Measurements from ENCODE around the gene EEA1. TPM values are rescaled to one million over a fixed set of nuclear protein-coding genes. Genes with fewer than 3 reads are reported as not detected.

Gene EEA1
- total and polyA plus RNA-seq, 2 of the 4 experiments (the other 2 are of a cell fraction), result 4.6 to 12.5 TPM

DNA sequence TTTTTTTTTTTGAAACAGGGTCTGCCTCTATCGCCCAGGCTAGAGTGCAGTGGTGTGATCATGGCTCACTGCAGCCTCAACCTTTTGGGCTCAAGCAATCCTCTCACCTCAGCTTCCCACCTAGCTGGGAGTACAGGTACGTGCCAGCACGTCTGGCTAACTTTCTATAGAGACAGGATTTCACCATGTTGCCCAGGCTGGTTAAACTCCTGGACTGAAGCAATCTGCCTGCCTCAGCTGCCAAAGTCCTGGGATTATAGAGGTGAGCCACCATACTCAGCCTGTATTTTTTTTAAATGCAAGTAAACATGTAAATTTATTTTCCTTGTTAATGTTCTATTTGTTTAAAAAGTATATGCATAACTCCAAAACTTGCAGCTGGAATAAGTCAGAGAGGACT lies 80.4 kb downstream of the EEA1 start:
- Histone ChIP-seq H2AFZ (replicated peaks; ENCODE audit: low read length, poor library complexity) (no peak overlapping the region), H3K18ac (ENCODE audit: low read depth, low read length) (no peak overlapping the region), H3K9ac (ENCODE audit: low read depth, low read length) (no peak overlapping the region), H2BK120ac (ENCODE audit: low read depth, low read length) (no peak overlapping the region), H4K8ac (ENCODE audit: low read depth in 2 of 2, low read length in 2 of 2) (no peak overlapping the region), H3K23ac (ENCODE audit: low read depth, low read length) (no peak overlapping the region), H2AK9ac (replicated peaks; ENCODE audit: low read depth, low read length, poor library complexity) (no peak overlapping the region), H3K9me1 (ENCODE audit: insufficient read depth, low read length) (0 out of 2 replicates have a peak, but pooled peaks cover 3% of the 10 kb centered on the region), H4K5ac (ENCODE audit: low read depth, low read length) (no peak overlapping the region), H3K4me1 (ENCODE audit: control insufficient read depth, insufficient read depth, low read length) (no peaks in the 10 kb centered on the region), H3K27me3 (ENCODE audit: control insufficient read depth, insufficient read depth, low read length) (no peaks in the 10 kb centered on the region), H3K4me3 (ENCODE audit: insufficient read depth, low read depth, low read length) (no peak overlapping the region), H3K9me3 (ENCODE audit: control insufficient read depth, insufficient read depth, low read length) (no peaks in the 10 kb centered on the region), H4K20me1 (ENCODE audit: insufficient read depth, low read length) (no peaks in the 10 kb centered on the region), H3K4ac (ENCODE audit: low read depth, low read length) (no peak overlapping the region), H3K27ac (ENCODE audit: insufficient read depth, low read length) (no peak overlapping the region), H3K4me2 (ENCODE audit: low read depth, low read length) (no peak overlapping the region), H4K91ac (ENCODE audit: insufficient read depth, low read depth, low read length) (no peak overlapping the region), H2AK5ac (ENCODE audit: low read depth, low read length) (no peak overlapping the region), H2BK15ac (ENCODE audit: low read depth, low read length) (no peak overlapping the region), H3K14ac (replicated peaks; ENCODE audit: low read depth, low read length) (no peak overlapping the region), H2BK5ac (ENCODE audit: low read depth, low read length, poor library complexity, severe bottlenecking) (no peak overlapping the region), H3K36me3 (ENCODE audit: control insufficient read depth, insufficient read depth, low read length) (peaks cover 9% of the 10 kb centered on the region), H3K56ac (ENCODE audit: extremely low read depth, insufficient read depth, low read length) (no peak overlapping the region), H3K79me1 (ENCODE audit: low read depth in 1 of 2, low read length in 2 of 2) (peaks cover 5 to 9% of the 10 kb centered on the region in 2 experiments; a peak in 3 of 4 replicates), H2BK20ac (ENCODE audit: low read depth, low read length) (no peak overlapping the region)
- POLR2A ChIA-PET (ENCODE audit: unreplicated experiment), result no interaction called here
- no peak for ATAC-seq (ENCODE audit: low read depth)
- dilution Hi-C loops (cut with HindIII; ENCODE audit: low sequenced_read_pairs, unreplicated experiment) (no loop called here), in situ Hi-C loops (cut with MboI; ENCODE audit: low sequenced_read_pairs) (no loop called here), intact Hi-C loops (cut with micrococcal nuclease) (no loop called here)
- DNase-seq, result no peak
- TF ChIP-seq CHD1 (IDR thresholded peaks at IDR 0.05; ENCODE audit: low read depth, low read length) (no peak), MAFK (IDR thresholded peaks at IDR 0.05; ENCODE audit: low read depth, low read length) (no peak), CEBPB (IDR thresholded peaks at IDR 0.05; ENCODE audit: low read depth, low read length) (no peak), MAZ (IDR thresholded peaks at IDR 0.05; ENCODE audit: borderline replicate concordance, low read depth, low read length) (no peak), BHLHE40 (IDR thresholded peaks at IDR 0.05; ENCODE audit: low read depth, low read length) (no peak), RCOR1 (IDR thresholded peaks at IDR 0.05; ENCODE audit: insufficient replicate concordance, low read length) (no peak)
- TF ChIP-seq, protein P1, sequence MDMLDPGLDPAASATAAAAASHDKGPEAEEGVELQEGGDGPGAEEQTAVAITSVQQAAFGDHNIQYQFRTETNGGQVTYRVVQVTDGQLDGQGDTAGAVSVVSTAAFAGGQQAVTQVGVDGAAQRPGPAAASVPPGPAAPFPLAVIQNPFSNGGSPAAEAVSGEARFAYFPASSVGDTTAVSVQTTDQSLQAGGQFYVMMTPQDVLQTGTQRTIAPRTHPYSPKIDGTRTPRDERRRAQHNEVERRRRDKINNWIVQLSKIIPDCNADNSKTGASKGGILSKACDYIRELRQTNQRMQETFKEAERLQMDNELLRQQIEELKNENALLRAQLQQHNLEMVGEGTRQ (IDR thresholded peaks at IDR 0.05; ENCODE audit: low read depth, low read length), result no peak
- TF ChIP-seq, protein P2, sequence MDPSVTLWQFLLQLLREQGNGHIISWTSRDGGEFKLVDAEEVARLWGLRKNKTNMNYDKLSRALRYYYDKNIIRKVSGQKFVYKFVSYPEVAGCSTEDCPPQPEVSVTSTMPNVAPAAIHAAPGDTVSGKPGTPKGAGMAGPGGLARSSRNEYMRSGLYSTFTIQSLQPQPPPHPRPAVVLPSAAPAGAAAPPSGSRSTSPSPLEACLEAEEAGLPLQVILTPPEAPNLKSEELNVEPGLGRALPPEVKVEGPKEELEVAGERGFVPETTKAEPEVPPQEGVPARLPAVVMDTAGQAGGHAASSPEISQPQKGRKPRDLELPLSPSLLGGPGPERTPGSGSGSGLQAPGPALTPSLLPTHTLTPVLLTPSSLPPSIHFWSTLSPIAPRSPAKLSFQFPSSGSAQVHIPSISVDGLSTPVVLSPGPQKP (IDR thresholded peaks at IDR 0.05; ENCODE audit: borderline replicate concordance, low read depth, low read length), result no peak
- CTCF ChIA-PET, result interaction anchor here (0.8 kb wide), 1 partner anchor 573 kb away, joined by 3 read pairs; no protein-coding TSS in a partner anchor
- 100% methylated on average over 2 of the region's 3 CpGs; no CpG with 5 or more reads in 1 of the 2 experiments for WGBS, 2 experiments (ENCODE audit: extremely low coverage in 2 of 2, insufficient read length in 1 of 2)
- no TSS peak for BruUV-seq (replicated peaks)
